ENCODE data around the gene SCTR. TPM values are rescaled to one million over a fixed set of nuclear protein-coding genes. Genes with fewer than 3 reads are reported as not detected.

Gene SCTR
- total and polyA plus RNA-seq, 2 of the 13 experiments (the other 11 are each of a cell fraction or from before 2014, with no cell fraction given), result not detected

DNA sequence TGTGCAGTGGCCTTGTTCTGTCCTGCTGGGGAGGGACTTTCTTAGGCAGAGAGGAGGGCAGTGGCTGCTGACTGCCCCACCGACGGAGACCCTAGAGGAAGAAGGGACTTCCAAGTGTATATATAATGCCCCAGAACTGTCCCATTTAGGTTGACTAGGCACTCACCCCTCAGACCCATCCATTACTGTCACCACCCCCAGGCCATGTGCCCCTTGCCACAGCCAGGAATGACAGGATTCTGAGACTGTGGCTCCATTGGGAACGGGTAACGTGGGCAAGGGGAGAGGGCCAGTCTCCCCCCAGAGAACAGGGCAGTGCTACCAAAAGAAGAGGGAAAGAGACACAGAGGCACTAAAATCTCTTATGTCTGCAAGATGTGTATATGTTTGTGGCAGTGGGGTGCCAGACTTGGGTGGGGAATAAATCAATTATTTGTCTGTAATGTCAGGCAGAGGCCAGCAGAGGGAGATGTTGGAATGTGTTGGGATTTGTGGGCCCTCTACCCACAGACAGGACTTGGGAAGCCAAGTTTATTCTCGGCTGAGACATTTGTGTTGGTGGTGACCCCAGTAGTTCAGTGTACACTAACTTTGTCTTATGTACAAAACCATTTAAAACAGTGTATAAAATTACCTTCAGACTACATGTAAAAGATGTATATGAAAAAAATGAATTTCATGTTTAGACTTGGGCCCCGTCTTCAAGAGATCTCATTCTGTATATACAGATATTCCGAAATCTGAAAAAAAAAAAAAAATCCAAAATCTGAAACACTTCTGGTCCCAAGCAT is 116.7 kb downstream of the SCTR start (continued):
- TF ChIP-seq HMG20A (CRISPR knock-in tag; IDR thresholded peaks at IDR 0.05; ENCODE audit: borderline replicate concordance), result peak; percentile 30; the same call in 1 of the 2 replicates
- TF ChIP-seq ONECUT2 (CRISPR knock-in tag; IDR thresholded peaks at IDR 0.05), result peak; percentile 72; the same call in 1 of the 2 replicates
- TF ChIP-seq SMAD1 (CRISPR knock-in tag; IDR thresholded peaks at IDR 0.05; ENCODE audit: borderline replicate concordance, low read depth), result no peak
- no peak; the same call in 1 of the 2 replicates for TF ChIP-seq ZNF788 (CRISPR knock-in tag; IDR thresholded peaks at IDR 0.05; ENCODE audit: borderline replicate concordance)

DNA sequence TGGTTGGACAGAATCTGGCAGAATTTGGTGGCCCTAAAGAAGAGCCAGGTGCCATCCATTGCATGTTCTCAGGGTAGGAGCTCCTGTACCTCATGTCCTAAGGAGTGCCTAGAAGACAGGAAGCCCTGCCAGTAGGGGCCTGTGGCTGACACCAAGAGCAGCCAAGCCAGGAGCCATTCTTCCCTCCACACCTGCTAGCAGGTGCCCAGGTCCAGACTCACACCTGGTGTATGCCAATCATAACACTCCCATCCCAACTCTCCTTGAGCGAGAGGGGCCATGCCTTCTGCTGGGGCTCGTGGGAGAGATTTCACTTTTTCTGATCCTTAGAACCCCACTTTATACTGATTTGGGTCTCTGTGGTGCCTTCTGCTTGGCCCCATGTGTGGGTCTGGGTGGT is 119.1 kb downstream of the SCTR start:
- H3K4me2 ChIP-seq (ENCODE audit: low read depth, low read length), result no peak overlapping the region
- no peak overlapping the region for H3K4me3 ChIP-seq (replicated peaks in 1 of 3; ENCODE audit: insufficient read depth in 1 of 3, low read depth in 2 of 3, low read length in 3 of 3)
- no peak overlapping the region for H2AFZ ChIP-seq (ENCODE audit: low read length)
- intact Hi-C loops (cut with micrococcal nuclease; ENCODE audit: unreplicated experiment) (no loop called here), in situ Hi-C loops (cut with HindIII; ENCODE audit: extremely low pct_ligation_motif_present, low pct_unique_long_range_greater_than_20kb) (loop anchor here (5.0 kb wide), 2 partner anchors 72 to 257 kb away; no protein-coding TSS in a partner anchor)
- H3K79me2 ChIP-seq (ENCODE audit: insufficient read depth, low read length), result no peaks in the 10 kb centered on the region
- ATAC-seq (no peak), DNase-seq (ENCODE audit: low spot score) (no peak), FAIRE-seq (no peak)
- no peaks in the 10 kb centered on the region for H3K36me3 ChIP-seq (replicated peaks in 1 of 2; ENCODE audit: control insufficient read depth in 1 of 2, insufficient read depth in 2 of 2, low read length in 2 of 2)
- H3K9me3 ChIP-seq (ENCODE audit: low read length), result no peaks in the 10 kb centered on the region
- ChIA-PET POLR2A (no interaction called here), CTCF (ENCODE audit: low intra/inter-chr PET ratio, low total read pairs) (interaction anchor here (6.1 kb wide), 1 partner anchor 70 kb away, joined by 159 read pairs; no protein-coding TSS in a partner anchor)
- TF ChIP-seq ZNF430 (CRISPR knock-in tag; IDR thresholded peaks at IDR 0.05) (no peak), ONECUT2 (CRISPR knock-in tag; IDR thresholded peaks at IDR 0.05) (no peak), GABPA (IDR thresholded peaks at IDR 0.05; ENCODE audit: low read depth, low read length) (no peak), GABPA (CRISPR knock-in tag; IDR thresholded peaks at IDR 0.05; ENCODE audit: low read depth) (no peak), ZNF652 (CRISPR knock-in tag; IDR thresholded peaks at IDR 0.05; ENCODE audit: borderline replicate concordance, low read depth) (no peak), JUNB (CRISPR knock-in tag; IDR thresholded peaks at IDR 0.05; ENCODE audit: borderline replicate concordance) (no peak), TCF7L2 (IDR thresholded peaks at IDR 0.05; ENCODE audit: low read depth, low read length) (no peak), ELF4 (CRISPR knock-in tag; IDR thresholded peaks at IDR 0.05; ENCODE audit: borderline replicate concordance) (no peak), KAT8 (CRISPR knock-in tag; IDR thresholded peaks at IDR 0.05) (no peak), TSC22D2 (CRISPR knock-in tag; IDR thresholded peaks at IDR 0.05; ENCODE audit: borderline replicate concordance) (no peak)
- TF ChIP-seq, protein P1, sequence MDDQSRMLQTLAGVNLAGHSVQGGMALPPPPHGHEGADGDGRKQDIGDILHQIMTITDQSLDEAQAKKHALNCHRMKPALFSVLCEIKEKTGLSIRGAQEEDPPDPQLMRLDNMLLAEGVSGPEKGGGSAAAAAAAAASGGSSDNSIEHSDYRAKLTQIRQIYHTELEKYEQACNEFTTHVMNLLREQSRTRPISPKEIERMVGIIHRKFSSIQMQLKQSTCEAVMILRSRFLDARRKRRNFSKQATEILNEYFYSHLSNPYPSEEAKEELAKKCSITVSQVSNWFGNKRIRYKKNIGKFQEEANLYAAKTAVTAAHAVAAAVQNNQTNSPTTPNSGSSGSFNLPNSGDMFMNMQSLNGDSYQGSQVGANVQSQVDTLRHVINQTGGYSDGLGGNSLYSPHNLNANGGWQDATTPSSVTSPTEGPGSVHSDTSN (CRISPR knock-in tag; IDR thresholded peaks at IDR 0.05; ENCODE audit: borderline replicate concordance), result no peak
- TF ChIP-seq, protein P2, sequence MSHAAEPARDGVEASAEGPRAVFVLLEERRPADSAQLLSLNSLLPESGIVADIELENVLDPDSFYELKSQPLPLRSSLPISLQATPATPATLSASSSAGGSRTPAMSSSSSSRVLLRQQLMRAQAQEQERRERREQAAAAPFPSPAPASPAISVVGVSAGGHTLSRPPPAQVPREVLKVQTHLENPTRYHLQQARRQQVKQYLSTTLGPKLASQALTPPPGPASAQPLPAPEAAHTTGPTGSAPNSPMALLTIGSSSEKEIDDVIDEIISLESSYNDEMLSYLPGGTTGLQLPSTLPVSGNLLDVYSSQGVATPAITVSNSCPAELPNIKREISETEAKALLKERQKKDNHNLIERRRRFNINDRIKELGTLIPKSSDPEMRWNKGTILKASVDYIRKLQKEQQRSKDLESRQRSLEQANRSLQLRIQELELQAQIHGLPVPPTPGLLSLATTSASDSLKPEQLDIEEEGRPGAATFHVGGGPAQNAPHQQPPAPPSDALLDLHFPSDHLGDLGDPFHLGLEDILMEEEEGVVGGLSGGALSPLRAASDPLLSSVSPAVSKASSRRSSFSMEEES (CRISPR knock-in tag; IDR thresholded peaks at IDR 0.05), result no peak
- TF ChIP-seq, protein P3, sequence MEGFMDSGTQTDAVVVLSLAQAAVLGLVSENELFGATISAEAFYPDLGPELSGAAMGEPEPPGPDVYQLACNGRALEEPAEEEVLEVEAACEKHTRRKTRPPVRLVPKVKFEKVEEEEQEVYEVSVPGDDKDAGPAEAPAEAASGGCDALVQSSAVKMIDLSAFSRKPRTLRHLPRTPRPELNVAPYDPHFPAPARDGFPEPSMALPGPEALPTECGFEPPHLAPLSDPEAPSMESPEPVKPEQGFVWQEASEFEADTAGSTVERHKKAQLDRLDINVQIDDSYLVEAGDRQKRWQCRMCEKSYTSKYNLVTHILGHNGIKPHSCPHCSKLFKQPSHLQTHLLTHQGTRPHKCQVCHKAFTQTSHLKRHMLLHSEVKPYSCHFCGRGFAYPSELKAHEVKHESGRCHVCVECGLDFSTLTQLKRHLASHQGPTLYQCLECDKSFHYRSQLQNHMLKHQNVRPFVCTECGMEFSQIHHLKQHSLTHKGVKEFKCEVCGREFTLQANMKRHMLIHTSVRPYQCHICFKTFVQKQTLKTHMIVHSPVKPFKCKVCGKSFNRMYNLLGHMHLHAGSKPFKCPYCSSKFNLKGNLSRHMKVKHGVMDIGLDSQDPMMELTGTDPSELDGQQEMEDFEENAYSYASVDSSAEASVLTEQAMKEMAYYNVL (CRISPR knock-in tag; IDR thresholded peaks at IDR 0.05; ENCODE audit: borderline replicate concordance), result no peak
- no peaks in the 10 kb centered on the region for H3K27me3 ChIP-seq (ENCODE audit: control insufficient read depth in 1 of 2, insufficient read depth in 2 of 2, low read length in 2 of 2)
- H3K4me1 ChIP-seq (ENCODE audit: insufficient read depth, low read length), result peaks cover 38% of the 10 kb centered on the region
- BruUV-seq (replicated peaks), result no TSS peak
- H3K9ac ChIP-seq (ENCODE audit: insufficient read depth, low read depth, low read length), result no peak overlapping the region
- H3K27ac ChIP-seq (ENCODE audit: extremely low read length, insufficient read depth, low read length), result no peak overlapping the region
- H4K20me1 ChIP-seq (ENCODE audit: insufficient read depth, low read length), result no peaks in the 10 kb centered on the region
- WGBS (ENCODE audit: low lambda C conversion rate), result 18% methylated on average over 2 of the region's 2 CpGs
